Measurements from ENCODE around the gene FABP3.
"Not testable (repeated sequence)": the region's sequence is repeated elsewhere in the genome, so short reads cannot be mapped to it uniquely, and the experiment has no call there.

Gene FABP3

DNA sequence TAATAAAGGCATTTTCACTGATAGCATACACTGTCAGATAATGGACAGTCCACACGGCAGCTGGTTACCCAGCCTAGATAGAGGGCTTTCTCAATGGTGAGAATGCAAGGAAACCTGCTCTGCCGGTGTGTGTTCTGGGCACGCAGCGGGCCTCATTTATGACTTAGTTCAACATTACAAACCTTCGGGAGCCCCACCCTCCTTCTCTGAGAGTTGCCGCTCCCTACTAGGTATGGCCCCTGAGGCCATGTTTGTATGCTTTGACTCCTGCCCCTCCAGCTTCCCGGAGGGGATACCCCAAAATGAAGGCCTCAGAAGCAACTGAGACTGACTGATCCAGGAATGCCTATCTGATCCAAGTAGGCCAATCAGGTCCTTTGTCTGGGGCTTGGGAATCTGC lies 17.2 kb upstream of the FABP3 start:
- no peak overlapping the region for H3K4me3 ChIP-seq (ENCODE audit: control insufficient read depth, low read depth, low read length)
- DNase-seq (ENCODE audit: low read depth), result no peak
- TF ChIP-seq CTCF (conservative IDR thresholded peaks at IDR 0.05; ENCODE audit: control insufficient read depth, insufficient read depth, low read depth, low read length), result no peak

DNA sequence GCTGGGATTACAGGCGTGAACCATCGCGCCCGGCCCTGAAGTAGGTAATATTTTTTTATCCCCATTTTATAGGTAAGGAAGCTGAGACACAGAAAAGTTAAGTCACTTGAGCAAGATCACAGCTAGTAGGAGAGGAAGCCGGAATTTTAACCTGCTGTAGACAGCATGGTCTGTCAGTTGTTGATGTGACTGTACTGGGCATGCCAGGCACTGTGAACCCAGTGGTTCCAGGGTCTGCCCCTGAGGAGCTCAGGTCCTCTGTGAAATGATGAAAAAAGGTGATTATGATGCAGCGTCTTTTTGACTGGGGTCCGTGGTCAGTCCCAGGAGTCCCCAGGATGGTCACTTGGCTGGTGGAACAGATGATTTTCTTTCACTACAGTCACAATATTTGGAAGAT lies 16.7 kb upstream of the FABP3 start:
- DNase-seq (ENCODE audit: low read depth), result no peak
- no peak for TF ChIP-seq CTCF (conservative IDR thresholded peaks at IDR 0.05; ENCODE audit: control insufficient read depth, insufficient read depth, low read depth, low read length)
- H3K4me3 ChIP-seq (ENCODE audit: control insufficient read depth, low read depth, low read length), result no peak overlapping the region

DNA sequence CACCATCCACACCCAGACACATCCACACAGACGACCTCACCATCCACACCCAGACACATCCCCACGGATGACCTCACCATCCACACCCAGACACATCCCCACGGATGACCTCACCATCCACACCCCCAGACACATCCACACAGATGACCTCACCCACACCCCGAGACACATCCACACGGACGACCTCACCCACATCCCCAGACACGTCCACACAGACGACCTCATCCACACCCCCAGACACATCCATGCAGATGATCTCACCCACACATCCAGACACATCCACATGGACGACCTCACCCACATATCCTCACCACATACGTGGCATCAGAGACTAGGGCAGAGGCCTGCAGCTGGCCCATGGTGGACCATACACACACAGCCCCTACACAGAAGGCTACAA lies 14.7 kb upstream of the FABP3 start:
- no peak for TF ChIP-seq CTCF (conservative IDR thresholded peaks at IDR 0.05; ENCODE audit: control insufficient read depth, insufficient read depth, low read depth, low read length)
- H3K4me3 ChIP-seq (ENCODE audit: control insufficient read depth, low read depth, low read length), result no peak overlapping the region
- peak; percentile 40 for DNase-seq (ENCODE audit: low read depth)

GRCh38 chr1:31386576-31387243 lies 13.8 kb upstream of the FABP3 start:
- not testable (repeated sequence) for DNase-seq (ENCODE audit: low read depth)

GRCh38 chr1:31383967-31384366 lies 11.1 kb upstream of the FABP3 start:
- no peak for TF ChIP-seq CTCF (conservative IDR thresholded peaks at IDR 0.05; ENCODE audit: control insufficient read depth, insufficient read depth, low read depth, low read length)
- DNase-seq (ENCODE audit: low read depth), result no peak
- H3K4me3 ChIP-seq (ENCODE audit: control insufficient read depth, low read depth, low read length), result no peak overlapping the region

More at GRCh38 chr1:31386576-31387243, 13.8 kb upstream of the FABP3 start:
- not testable (repeated sequence) for H3K4me3 ChIP-seq (ENCODE audit: control insufficient read depth, low read depth, low read length)

- TF ChIP-seq CTCF (conservative IDR thresholded peaks at IDR 0.05; ENCODE audit: control insufficient read depth, insufficient read depth, low read depth, low read length), result no peak
- DNase-seq (ENCODE audit: low read depth), result no peak
These were observed 9.6 kb upstream of the FABP3 start for GRCh38 chr1:31382379-31382989.

DNA sequence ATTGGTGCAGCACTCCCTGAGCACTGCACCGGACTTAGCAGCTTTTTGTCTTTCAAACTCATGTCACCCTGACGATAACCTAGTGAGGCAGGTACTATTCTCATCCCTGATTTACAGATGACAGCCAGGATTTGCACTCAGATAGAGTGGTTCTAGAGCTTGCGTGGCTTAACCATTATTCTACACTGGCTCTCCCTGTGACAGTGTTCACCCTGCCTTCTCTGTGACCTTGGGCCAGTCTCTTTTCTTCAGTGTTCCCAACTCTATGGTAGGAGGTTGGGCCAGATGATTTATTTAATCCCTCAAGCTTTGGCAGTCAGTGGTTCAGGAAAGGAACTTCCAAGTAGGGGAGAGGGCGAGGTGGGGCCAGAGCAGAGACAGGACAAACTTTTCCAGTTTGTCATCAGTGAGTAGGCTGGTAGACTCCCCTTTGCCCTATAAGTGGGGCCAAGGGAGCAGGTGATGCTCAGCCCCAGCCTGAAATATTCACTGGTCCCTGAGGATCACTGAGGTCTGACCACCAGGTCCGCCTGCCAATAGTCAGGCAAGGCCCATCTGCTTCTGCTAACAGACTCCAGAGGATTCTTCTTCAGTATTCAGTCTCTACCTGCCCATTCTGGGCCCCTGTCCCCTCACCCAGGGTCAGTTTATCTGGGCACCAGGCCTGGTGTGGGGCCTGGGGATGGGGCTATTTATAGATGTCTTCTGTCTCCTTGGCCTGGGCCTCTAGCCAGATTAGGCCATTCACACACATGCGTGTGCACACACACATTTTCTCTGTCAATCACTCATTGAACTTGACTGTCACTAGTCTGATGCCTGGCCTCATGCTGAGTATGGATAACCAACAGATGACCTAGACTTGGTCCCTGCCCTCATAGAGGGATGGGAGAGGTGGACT lies 8.8 kb upstream of the FABP3 start:
- peak; percentile 90 for DNase-seq (ENCODE audit: low read depth)
- TF ChIP-seq CTCF (conservative IDR thresholded peaks at IDR 0.05; ENCODE audit: control insufficient read depth, insufficient read depth, low read depth, low read length), result no peak

More at GRCh38 chr1:31382379-31382989, 9.6 kb upstream of the FABP3 start:
- H3K4me3 ChIP-seq (ENCODE audit: control insufficient read depth, low read depth, low read length), result no peak overlapping the region

More for the DNA sequence above, 8.8 kb upstream of the FABP3 start:
- no peak overlapping the region for H3K4me3 ChIP-seq (ENCODE audit: control insufficient read depth, low read depth, low read length)
